ENCODE data around the gene PRKCD.

- no peak for TF ChIP-seq ZNF274 (IDR thresholded peaks at IDR 0.05; ENCODE audit: low read depth, low read length)
- no peak for TF ChIP-seq SUZ12 (IDR thresholded peaks at IDR 0.05; ENCODE audit: extremely low read depth, insufficient read depth, insufficient read length)
Observed at GRCh38 chr3:53173107-53173506, 12.1 kb downstream of the PRKCD start.

Data from NT2/D1 (cell line).